ENCODE results near the gene SV2B.

SV2B gene

DNA sequence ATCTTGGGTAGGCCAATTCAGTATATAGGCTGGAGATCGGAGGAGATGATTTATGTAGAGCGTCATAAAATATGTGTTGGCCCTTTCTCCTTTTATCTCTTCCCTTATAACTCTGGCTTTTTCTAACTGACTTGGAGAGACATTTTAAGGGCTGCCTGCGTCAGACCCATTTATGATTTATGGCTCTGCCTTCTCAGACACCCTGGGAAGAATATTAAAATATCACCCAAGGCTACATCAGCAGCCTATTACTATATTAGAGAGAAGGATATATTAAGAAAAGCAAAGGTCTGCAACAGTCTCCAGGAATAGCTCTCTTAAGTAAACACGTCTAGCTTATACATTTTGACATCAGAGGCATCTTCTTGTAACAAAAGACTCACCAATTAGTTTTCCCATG is 179.4 kb downstream of the SV2B start:
- no peak for DNase-seq

DNA sequence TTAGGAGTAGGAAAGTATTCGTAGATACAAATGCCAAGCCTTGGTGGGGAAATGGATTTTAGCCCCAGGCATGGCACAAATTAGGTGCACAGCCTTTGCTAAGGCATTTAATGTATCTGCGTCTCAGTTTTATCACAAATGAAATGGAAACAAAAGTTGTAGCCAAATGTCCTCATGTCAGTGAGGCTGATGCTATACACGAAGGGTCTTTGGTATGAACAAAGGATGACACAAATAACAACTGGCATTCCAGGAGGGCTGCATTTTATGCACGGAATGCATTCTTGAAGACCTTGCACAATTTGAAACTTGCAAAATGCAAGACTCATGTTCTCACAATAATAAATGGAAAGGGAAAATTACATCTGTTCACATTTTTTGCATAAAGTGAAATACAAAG is 181.9 kb downstream of the SV2B start:
- DNase-seq, result no peak

DNA sequence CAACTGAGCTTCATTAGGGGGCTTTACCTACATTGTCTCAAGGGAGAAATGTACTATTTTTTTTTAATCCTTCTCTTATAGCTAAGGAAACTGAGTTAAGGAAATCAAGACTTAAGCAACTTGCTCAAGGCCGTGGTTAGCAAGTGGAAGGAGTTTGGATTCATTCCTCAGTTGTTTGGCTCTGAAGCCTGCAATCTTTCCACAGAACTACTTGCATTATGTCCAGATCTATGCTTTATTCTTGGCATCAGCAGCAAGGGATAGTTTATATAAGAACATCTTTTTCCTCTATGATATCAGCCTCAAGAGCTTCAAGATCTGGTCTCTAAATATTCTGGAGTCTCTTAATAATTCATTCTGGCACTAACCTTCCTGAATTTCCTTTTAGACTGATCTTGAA is 182.4 kb downstream of the SV2B start:
- DNase-seq, result no peak

DNA sequence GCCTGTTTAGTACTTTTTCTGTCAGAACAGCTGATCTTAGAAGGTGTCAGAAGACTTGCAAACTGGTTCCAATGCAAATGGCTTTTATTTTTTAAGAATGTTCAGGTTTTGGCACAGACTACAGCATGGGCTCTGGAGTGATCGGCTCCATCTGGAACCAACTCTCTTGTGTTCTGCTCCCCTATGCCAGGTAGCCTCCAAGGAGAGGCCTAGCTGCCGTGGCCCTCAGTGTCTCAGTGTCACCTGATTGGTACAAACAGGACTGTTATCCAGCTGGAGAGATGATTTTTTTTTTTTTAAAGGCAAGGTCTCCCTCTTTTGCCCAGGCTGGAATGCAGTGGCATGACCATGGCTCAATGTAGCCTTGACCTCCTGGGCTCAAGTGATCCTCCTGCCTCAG is 183.1 kb downstream of the SV2B start:
- no peak for DNase-seq

DNA sequence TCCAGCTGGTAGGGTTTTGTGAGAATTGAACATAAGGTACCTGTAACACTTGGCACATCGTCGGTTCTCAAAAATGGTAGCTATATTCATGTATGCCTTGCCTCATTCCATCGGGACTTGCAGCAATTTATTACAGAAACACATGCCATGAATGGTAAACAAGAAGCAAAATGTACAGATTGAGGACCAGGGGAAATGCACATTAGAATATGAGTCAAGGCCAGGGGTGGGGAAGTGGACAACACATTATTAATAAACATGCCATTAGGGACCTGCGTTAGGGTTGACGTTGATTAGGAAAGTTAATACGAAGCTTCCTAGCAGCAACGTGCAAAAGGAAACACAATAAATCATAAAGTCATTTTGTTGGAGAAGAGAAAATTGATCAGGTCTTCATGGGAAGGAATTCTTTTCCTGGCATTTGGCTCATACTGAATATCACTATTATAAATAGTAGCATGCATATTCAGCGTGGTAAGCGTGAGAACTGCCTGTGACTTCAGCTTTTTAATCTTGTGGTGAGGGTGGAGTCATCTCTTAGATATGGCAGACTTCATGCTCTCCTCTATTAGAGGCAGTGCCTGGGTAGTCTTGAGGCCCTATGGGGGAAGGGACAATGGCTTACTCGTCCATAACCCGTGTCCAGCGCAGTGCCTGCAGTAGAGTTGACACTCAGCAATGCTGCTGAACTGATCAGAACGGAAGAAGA is 184.9 kb downstream of the SV2B start:
- no peak for DNase-seq

DNA sequence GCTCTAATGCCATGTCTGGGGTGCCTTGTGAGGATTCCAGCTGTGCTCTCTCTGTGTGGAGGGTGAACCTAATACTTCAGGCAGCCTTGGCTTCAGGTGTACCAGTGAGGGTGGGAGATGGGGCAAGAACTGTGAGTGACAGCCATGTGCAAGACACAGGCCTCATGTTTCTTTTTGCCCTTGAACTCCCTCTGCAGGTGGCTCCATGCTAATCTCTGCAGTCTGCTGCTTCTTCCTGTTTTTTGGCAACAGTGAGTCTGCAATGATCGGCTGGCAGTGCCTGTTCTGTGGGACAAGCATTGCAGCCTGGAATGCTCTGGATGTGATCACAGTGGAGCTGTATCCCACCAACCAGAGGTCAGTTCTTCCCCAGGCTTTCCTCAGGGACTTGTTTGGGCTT is 189.3 kb downstream of the SV2B start:
- DNase-seq, result no peak

DNA sequence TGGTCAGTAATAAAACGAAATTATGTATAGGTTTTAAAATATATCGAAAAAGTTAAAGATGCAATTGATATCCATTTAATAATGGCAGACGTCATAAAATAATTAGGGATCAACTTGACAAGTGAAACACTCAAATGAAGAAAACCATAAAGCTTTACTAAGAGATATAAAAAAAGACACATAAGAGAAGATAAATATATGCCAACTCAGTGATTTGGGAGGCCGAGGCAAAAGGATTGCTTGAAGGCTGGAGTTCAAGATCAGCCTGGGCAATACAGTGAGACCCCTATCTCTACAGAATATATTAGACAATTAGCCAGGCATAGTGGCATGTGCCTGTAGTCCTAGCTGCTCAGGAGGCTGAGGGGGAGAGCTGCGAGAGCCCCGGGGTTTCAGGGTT is 190.5 kb downstream of the SV2B start:
- DNase-seq, result no peak

DNA sequence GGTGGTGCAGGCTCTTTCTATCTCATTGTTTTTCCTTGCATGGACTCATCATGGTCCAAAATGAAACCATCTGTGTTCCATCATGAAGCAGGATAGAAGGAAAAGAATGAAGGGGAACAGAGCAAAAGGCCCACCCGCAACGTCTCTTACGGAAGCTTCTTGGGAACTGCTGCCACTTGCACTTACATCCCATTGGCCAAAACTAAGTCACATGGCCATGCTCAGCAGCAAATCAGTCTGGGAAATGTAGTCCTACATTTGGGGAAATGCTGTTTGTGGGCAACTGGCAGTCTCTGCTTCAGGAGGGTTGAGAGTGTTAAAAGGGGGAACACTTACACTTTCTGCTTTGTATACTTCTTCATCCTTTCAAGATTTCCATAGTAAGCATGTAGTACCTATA is 191.6 kb downstream of the SV2B start:
- DNase-seq, result no peak

DNA sequence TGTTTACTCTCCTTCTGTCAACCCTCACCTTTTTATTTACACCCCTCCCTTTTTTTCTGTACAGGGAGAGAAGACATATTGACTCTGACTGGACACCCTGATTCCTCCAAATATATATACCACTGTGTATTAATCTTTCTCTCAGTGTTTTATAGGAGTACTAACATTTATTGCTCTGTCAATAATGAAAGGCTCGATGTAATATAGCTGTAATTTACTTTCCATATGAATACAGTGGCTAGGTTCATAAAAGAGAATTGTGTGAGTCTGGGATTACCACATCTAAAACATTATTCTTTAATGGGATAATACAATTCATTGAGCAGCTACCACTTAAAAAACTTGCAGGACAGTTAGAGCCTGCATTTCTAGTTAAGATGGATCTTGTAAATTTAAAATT is 194.3 kb downstream of the SV2B start:
- DNase-seq, result no peak

DNA sequence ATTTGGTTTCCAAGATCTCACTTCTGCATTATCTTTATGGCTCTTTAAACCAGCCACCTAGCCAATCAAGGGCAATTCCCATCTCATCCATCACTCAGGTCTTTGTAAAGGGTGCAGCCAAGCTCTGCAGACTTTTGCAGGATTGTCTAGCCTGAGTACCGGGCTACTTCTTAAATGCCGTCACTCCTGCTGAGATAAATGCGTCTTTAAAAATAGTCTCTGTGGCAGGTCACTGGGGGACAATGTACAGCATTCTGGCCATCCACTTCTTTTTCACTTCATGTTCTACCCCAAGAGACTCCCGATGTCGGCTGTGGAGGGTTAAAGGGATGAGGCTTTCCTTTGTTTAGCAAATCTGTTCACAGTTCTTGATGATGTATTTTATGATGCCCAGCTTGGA is 194.7 kb downstream of the SV2B start:
- no peak for DNase-seq

DNA sequence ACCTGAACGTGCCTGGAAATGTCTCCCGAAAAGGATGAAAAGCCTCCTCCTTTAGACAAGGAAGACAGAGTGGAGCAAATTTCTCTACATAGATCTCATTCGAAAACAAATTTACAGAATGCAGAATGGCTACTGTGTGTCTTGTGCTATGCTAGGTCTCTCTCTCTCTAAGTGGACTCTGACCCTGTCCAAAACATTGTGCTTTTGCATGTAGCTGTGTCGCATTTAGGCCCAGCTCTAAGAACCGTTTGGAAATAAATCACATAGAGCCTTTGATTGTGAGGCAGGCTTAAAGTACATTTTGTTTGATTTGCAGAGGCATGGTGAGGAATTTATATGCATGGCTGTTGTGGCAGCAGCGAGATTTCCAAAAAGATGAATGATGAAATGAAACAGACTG is 198.0 kb downstream of the SV2B start:
- no peak for DNase-seq

DNA sequence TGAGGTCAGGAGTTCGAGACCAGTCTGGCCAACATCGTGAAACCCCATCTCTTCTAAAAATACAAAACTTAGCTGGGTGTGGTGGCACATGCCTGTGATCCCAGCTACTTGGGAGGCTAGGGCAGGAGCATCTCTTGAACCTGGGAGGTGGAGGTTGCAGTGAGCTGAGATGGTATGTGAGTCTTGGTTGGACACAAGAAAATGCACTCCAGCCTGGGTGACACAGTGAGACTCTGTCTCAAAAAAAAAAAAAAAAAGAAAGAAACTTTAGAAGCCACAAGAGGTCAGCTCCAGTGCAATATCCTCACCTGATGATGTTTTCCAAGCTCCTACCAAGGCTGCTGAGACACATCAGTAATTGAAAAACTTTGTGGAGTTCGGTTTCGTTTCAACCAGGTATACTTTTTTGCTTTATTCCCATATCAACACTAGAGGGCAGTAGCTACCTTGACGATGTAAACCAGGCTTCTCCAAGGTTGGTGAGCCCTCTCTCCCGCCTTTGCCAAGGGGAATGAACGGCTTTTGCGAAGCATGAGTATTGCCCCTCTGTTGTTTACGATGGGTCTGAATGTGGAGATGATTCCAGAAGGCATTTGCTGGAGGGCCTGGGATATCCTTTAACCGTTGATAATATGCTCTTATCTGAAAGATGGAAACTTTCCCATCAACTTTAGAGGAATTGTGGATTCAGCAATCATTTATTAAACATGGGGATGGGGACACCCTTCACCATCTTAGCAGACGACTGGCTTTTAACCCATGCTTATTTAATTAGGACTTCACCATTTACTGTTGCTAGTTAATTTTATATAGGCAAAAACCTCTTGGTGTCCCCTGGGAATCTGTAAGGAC is 202.8 kb downstream of the SV2B start:
- DNase-seq, result peak; percentile 42

DNA sequence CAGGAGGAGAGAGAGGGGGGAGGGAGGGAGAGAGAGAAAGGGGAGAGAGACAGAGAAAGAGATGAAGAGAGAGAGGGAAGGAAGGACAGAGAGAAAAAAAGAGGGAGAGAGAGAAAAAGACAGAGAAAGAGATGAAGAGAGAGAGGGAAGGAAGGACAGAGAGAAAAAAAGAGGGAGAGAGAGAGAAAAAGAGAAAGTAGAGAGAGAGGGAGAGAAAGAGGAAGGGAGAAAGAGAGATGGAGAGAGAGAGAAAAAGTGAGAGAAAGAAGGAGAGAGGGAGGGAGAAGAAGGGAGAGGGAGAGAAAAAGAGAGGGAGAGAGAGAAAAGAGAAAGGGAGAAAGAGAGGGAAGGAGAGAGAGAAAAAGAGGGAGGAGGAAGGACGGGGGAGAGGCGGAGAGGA is 204.2 kb downstream of the SV2B start:
- DNase-seq, result no peak

DNA sequence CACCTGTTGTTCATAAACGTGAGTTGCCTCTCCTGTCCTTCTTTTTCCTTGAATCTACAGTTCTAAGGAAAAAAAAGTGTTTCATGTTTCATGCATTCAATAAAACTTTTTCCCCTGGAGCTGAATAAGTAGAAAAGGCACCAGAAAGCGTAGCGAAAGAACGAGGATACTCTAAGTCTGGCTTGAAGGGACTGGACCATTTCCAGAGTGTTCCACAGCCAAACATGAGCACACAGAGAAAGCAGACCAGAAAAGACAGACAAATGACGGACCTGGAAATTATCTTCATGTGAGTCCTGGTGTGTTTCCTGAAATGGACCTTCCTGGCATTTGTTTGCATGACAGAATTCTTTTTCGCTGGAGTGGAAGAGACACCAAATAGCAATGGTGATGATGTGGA is 204.7 kb downstream of the SV2B start:
- DNase-seq, result peak; percentile 35

DNA sequence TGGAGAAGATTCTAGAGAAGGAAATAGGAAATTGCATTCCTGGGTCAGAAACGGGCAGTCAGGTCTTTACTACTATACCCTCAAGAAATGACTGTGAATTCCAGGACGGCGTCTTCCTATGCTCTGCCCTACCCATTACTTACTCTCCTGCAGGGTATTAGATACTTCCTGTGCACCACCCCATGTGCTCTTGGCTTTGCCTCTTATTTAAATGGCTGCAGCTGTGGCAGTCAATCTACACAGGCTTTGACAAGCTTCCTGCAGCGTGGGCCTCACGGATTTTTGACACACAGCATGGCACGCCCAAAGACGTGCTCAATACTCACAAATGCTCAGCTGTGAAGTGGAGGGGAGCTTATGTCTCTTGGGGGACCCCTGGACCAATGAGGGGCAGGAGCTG is 206.1 kb downstream of the SV2B start:
- no peak for DNase-seq

DNA sequence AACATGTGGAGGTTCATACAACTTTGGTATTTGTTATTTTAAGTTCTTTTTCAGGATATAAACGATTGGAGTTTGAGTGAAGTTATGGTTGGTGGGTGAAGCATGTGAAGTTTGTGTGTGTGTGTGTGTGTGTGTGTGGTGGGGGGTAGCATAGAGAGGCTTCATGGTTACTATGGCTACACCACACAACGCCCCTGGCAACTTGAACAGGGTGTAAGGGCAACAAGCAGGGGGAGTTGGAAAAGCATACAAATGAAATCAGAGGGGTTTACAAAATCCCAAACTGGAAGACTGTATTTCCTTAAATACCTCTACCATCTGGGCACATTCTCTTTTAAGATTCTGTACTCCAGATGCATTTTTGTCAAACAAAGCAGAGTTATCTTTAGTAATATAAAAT is 207.5 kb downstream of the SV2B start:
- DNase-seq, result no peak

DNA sequence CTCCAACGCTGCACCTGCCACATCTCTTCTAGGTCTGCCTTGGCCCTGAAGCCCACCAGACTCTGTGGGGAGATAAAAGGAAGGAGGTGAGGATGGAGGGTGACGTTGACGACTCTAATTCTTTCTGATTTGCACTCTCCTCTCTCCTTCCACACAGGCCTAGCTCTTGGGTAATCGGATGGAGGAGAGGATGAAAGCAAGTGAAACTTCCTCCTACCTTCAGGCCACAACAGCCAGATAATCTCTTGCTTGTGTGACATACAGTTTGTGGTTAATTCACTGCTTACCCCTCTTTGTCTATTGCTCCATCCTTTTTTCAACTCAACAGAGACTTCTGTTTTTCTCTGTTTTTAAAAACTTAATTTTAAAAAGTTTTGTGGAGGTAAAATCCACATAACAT is 208.1 kb downstream of the SV2B start:
- DNase-seq, result no peak

DNA sequence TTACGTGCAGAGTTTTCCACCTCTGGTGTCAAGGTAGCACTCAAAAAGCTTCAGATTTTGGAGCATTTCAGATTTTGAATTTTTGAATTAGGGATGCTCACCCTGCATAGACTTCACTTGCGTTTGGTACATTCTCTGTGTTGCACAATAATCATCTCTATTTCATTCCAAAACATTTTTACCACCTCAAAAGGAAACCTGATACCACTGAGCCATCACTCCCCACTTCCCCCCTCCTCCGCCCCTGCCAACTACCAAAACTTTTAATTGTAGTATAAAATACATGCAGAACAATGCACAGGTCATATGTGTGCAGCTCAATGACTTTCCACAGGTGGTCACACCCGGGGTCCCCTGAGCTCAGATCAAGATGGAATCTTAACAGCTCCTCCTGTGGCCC is 208.8 kb downstream of the SV2B start:
- DNase-seq, result no peak

DNA sequence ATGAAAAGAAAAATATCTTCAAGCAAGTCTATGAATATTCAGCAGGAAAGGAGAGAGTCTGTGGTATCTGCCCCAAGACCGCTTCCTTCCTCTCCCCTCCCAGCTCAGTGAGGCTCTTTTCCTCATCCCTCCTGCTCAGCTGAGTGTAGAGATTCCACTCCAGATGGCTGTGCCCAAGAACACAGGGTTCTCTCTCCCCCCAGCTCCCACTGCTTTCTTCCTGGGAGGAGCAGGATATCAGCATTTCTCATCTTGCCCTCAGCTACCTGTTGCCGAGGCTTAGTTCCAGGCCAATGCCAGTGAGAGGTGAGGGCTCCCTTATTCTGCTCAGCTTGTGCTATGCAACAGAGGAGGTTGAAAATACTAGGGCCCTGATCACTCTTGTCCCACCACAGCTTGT is 211.9 kb downstream of the SV2B start:
- DNase-seq, result no peak

DNA sequence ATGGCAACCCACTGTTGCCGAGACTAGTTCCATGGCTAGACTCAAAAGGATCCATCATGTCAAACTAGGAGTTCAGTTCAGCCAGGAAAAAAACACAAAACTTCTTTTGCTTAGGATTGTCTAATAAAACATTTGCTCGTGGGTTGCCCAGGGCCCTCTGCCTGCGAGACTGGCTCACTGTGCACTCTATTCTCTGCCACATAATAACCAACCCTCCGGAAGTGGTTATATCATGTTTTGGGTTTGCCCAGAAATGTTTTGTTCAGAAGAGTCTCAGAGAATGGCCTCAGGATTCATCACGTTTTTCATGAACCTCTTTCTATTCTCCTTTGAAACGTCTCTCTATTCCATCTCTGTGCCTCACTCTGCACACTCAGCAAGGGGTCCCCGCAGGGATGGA is 216.1 kb downstream of the SV2B start:
- DNase-seq, result no peak

DNA sequence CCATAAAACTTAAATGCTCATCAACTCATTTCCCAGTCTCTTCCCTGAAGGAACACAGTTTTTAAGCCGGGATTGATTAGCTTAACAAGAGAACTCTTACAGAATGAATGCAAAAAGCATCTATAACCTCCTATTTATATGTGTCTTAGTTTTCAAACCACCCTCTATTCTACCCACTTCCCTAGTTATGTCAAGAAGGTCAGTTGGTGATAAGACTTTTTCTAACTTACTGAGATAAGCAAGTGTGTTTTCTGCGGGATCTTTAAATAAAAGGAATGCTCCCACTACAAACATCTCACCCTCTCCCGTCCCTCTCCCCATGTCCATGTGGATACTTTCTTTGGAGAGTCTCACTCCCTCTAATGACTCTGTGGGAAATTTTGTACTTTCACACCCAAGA is 218.5 kb downstream of the SV2B start:
- no peak for DNase-seq

DNA sequence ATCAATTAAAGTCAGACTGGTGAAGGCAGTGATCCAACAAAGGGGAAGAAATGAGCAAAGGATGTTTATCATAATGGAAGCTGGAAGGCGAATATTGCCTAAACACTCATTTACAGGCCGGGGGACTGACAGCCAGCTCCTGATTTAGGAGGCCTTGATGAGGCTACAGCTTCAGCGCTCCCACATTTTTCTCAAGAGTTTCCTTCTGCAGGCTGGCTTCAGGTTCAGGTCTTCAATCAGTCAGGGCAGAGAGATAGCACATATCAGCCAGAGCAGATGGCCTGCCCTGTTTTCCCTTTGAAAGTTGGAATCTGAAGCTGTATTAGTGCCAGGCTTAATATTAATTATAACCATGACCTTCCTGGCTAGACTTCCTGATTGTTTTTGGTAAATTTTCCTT is 218.9 kb downstream of the SV2B start:
- DNase-seq, result no peak

DNA sequence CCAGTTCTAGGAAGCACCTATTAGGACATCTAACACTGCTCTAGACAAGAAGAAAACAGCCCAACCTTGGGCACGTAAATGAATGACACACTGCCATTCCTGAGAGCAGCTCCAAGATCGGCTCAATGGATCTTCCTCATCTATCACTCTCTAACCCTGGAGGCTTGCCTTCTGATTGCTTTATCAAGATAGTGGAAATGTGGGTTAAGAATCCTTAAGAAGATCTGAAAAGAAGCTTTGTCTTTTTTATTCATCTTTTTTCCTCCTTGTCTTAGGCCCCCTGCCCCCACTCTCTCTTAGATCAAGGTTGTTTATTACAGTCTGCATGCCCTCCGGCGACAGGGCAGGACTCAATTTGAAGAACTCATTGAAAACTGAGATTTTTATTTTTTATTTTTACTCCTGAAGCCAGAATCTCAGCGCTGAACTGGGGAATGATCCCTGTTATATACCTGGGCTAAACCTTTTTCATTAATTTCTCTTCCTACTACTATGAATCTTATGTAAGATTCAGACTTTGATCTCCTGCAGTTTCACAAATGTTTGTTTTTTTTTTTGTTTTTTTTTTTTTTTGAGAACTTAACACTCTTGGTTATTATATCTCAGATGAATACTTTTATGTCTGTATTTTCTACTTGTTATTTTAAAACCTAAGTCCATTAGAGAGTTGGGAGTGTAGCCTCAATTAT is 219.5 kb downstream of the SV2B start:
- DNase-seq, result no peak

DNA sequence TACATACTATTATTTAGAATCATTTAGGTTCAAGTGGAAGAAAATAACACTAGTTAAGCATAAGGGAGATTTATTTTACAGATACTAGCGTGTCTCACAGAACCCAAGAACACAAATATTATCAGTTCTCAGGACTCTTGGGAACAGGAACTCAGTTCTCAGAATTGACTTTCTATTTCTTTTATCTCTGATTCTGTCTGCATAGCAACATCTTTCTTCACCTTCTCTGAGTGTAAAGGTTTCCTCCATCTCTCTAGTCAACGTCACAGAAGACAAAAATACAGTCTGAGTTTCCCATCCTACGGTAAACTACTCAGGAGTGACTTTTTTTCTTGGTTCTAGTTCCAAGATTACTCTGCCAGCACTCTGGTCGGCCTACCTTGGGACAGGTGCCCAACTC is 220.0 kb downstream of the SV2B start:
- no peak for DNase-seq

All from right hindlimb (tissue), 1 donor.